ENCODE results near the gene FASLG. TPM values are rescaled to one million over a fixed set of nuclear protein-coding genes. Genes with fewer than 3 reads are reported as not detected.

Gene FASLG
- total and polyA plus RNA-seq, 4 donors, result 0.20 to 0.34 (median 0.30) TPM; not detected in 1

- H3K27me3 ChIP-seq (ENCODE audit: control insufficient read depth in 3 of 3, insufficient read depth in 3 of 3, low read length in 2 of 3), result no peaks in the 10 kb centered on the region
- H3K4me3 ChIP-seq, result no peak overlapping the region
- H3K36me3 ChIP-seq (ENCODE audit: control insufficient read depth in 4 of 4, insufficient read depth in 4 of 4, low read length in 4 of 4), result no peaks in the 10 kb centered on the region
- no peak overlapping the region for H3K9ac ChIP-seq (ENCODE audit: insufficient read depth in 1 of 2, low read length in 2 of 2)
- no peaks in the 10 kb centered on the region for H3K9me3 ChIP-seq (ENCODE audit: control insufficient read depth in 4 of 4, insufficient read depth in 3 of 4, low read length in 3 of 4)
- H3K4me1 ChIP-seq (ENCODE audit: control insufficient read depth in 5 of 5, insufficient read depth in 5 of 5, low read length in 5 of 5), result no peaks in the 10 kb centered on the region
- ATAC-seq (ENCODE audit: insufficient read depth, low FRiP score) (no peak), DNase-seq (no peak)
- TF ChIP-seq CTCF (IDR thresholded peaks at IDR 0.05; ENCODE audit: control extremely low read depth, extremely low read depth), result no peak
- H3K27ac ChIP-seq (ENCODE audit: low read depth in 1 of 2, low read length in 1 of 2), result no peak overlapping the region
- WGBS, 2 donors, result 62 to 87% methylated on average over 2 of the region's 2 CpGs
Measured at GRCh38 chr1:172673761-172674160, 14.9 kb downstream of the FASLG start.

GRCh38 chr1:172674831-172675613 is 16.1 kb downstream of the FASLG start:
- DNase-seq, result no peak
- Histone ChIP-seq H3K36me3 (ENCODE audit: control insufficient read depth in 4 of 4, insufficient read depth in 4 of 4, low read length in 4 of 4) (no peaks in the 10 kb centered on the region), H3K27ac (ENCODE audit: low read depth in 1 of 2, low read length in 1 of 2) (no peak overlapping the region), H3K4me1 (ENCODE audit: control insufficient read depth in 5 of 5, insufficient read depth in 5 of 5, low read length in 5 of 5) (peaks cover 0 to 1% (median 0%) of the 10 kb centered on the region in 5 donors), H3K27me3 (ENCODE audit: control insufficient read depth in 3 of 3, insufficient read depth in 3 of 3, low read length in 2 of 3) (no peaks in the 10 kb centered on the region), H3K4me3 (no peak overlapping the region), H3K9ac (ENCODE audit: insufficient read depth in 1 of 2, low read length in 2 of 2) (no peak overlapping the region), H3K9me3 (ENCODE audit: control insufficient read depth in 4 of 4, insufficient read depth in 3 of 4, low read length in 3 of 4) (peaks cover 0 to 2% (median 0%) of the 10 kb centered on the region in 4 donors)
- WGBS, 2 donors, result 47 to 58% methylated on average over 4 of the region's 4 CpGs
- ATAC-seq (ENCODE audit: insufficient read depth, low FRiP score), result no peak
- no peak for TF ChIP-seq CTCF (IDR thresholded peaks at IDR 0.05; ENCODE audit: control extremely low read depth, extremely low read depth)

- DNase-seq (no peak), ATAC-seq (ENCODE audit: insufficient read depth, low FRiP score) (no peak)
- Histone ChIP-seq H3K36me3 (ENCODE audit: control insufficient read depth in 4 of 4, insufficient read depth in 4 of 4, low read length in 4 of 4) (no peaks in the 10 kb centered on the region), H3K27me3 (ENCODE audit: control insufficient read depth in 3 of 3, insufficient read depth in 3 of 3, low read length in 2 of 3) (no peaks in the 10 kb centered on the region), H3K4me3 (no peak overlapping the region), H3K9me3 (ENCODE audit: control insufficient read depth in 4 of 4, insufficient read depth in 3 of 4, low read length in 3 of 4) (peaks cover 0 to 2% (median 0%) of the 10 kb centered on the region in 4 donors), H3K9ac (ENCODE audit: insufficient read depth in 1 of 2, low read length in 2 of 2) (no peak overlapping the region), H3K27ac (ENCODE audit: low read depth in 1 of 2, low read length in 1 of 2) (no peak overlapping the region), H3K4me1 (ENCODE audit: control insufficient read depth in 5 of 5, insufficient read depth in 5 of 5, low read length in 5 of 5) (peaks cover 0 to 3% (median 0%) of the 10 kb centered on the region in 5 donors)
- 47 to 69% methylated on average over 6 of the region's 6 CpGs for WGBS, 2 donors
- TF ChIP-seq CTCF (IDR thresholded peaks at IDR 0.05; ENCODE audit: control extremely low read depth, extremely low read depth), result no peak
Measured at GRCh38 chr1:172679000-172679772, 20.3 kb downstream of the FASLG start.

Data from lung (tissue), 12 donors.